GM19025 (cell line): Measurements from ENCODE around the gene RTL10.

ENCODE experiments used
- ATAC-seq: cut with Tn5 transposase; IDR thresholded peaks from one replicate; pipeline ENCODE4 v1.9.1; 2021; ENCODE audit warnings: mild to moderate bottlenecking, low read depth, moderate library complexity; ENCODE audit not compliant: unreplicated experiment

RTL10 gene

DNA sequence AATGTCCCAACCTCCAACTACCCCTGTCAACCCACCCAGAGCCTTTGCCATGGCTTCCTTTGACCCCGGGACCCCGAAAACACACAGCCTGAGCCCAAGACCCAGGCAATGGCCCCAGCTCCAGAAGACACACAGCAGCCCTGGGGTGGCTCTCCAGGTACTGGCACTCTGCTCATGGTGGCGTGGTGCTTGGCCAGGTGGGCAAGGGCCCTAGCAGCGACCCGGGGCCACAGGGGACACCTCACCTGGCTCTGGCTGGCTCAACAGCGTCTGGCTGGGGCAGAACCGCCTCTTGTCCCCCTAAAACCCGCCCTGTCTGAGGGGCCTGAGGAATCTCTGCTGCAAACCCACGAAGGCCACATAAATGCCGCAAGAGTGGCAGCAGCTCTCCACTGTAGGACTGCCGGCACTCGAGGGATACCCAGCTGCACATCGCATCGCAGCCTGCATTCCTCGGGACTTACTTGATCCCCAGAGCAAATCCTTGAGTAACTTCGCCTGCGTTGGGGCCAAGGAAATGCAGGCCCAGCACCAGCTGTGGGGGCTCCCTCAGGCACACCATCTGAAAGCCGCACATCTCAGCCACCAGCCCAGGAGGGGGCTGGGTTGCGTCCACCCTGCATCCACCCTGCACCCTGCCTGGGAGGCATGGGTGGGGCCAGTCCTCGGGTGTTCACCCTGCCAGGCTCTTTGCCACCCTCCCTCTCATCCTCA lies 23.1 kb upstream of the RTL10 start:
- ATAC-seq, result no peak

DNA sequence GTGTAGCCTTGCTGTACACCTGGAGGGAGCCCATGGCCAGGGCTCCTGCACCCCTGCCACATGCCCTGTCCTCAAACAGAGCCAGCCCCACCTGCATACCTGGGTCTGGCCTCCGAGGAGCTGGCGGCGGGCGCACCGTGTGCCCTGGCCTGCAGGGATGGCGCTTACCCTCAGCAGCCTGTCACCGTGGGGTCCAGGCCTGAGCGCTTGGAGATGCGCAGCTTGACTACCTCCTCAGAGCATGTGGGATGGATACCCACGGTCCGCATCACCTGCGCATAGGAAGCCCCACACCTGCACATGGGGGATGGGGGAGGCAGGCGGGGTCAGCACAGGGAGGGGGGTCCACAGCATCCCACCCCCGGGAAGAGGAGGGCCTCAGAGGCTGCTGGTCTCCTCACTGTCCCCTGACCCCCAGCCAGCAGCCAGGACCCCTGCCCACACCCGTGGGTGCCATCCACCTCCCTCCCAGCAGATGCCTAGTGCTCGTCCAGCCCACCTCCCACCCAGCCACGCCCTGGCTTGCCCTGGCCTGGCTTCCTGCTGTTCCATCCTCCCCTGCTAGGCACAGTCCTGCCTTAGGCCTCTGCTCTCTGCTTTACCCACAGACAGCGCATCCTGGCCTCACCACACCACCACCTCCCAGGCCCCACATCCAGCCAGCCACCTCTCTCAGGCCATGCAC lies 22.4 kb upstream of the RTL10 start:
- no peak for ATAC-seq

DNA sequence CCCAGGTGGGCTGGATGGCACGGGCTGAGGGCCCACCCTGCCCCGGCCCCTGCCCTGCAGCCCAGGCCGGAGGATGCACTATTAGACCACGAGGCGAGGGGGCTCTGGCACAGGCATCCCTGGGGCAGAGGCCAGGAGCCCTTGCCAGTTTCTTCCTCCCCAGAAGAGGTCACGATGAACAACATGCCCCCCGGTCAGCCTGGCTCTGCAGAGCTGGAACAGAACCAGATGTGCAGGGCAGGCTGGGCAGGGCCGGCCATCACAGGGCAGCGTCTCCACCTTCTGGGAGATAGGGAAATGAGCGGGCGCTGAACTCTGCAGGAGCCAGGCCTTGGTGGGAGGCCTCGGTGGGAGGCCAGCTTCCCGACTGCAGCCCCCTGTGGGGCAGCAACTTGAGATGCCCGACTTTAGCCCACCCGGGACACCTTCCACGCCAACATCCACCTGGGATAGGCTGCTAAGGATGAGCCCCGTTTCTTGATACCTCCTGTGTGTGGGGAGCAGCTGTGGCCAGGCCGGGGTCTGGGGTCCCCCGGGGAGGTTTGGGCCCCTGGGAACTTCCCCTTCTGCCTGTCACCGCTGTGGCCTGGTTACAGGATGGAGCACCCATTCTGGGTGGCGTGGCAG lies 21.8 kb upstream of the RTL10 start:
- no peak for ATAC-seq

DNA sequence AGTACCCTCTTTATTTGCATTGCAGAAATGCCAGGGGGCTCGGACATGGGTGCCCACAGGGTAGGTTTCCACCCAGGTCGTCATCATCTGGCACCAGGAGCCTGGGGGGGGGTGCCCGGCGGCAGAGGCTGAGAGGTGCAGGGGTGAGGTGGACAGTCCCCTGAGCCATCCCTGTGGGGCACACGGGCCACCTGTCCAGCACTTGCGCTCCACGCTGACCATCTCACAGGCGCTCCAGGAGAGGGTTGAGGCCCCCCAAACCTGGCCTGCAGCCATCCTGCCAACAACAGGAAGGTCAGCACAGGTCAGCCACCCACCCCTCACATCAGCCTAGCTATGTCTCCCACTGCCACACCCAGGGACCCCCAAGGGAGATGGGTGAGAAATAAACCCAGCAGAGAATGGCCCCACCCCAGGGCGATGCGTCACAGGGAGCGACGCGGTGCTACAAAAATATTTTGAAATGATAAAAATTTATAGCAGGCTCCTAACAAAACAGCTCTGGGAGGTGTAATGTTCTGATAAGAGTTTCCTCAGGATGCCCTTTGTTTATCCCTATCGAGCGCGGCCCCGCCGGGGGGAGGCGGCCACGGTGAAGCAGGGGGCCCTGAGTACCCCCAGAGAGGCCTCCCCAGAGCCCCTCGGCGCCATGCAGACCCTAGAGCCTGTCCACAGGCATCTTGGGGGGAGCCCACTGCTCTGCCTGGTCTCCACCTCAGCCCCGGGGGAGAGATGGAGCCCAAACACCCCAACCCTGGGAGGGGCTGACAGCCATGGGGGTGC lies 21.0 kb upstream of the RTL10 start:
- ATAC-seq, result no peak

DNA sequence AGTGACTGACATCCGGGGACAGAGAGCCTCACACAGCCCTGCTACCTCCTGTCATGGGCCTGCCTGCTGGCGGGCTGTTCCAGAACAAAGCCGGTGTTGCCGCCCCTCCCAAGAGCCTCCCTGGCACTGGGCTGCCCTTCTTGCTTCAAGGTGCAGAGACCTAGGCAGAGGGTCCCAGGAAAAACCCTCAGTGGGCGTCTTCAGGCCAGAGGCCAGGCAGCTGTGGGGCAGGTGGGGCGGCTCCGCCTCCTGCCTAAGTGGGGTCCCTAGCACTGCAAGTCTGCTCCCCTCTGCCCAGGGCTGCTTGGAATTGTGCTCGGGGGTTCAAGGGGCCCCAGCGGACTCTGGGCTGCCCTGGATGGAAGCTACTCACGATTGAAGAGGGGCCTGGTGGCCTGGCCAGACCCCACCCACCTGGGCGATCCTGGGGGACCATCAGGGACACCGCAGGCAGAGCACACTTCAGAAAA lies 20.4 kb upstream of the RTL10 start:
- ATAC-seq, result no peak

DNA sequence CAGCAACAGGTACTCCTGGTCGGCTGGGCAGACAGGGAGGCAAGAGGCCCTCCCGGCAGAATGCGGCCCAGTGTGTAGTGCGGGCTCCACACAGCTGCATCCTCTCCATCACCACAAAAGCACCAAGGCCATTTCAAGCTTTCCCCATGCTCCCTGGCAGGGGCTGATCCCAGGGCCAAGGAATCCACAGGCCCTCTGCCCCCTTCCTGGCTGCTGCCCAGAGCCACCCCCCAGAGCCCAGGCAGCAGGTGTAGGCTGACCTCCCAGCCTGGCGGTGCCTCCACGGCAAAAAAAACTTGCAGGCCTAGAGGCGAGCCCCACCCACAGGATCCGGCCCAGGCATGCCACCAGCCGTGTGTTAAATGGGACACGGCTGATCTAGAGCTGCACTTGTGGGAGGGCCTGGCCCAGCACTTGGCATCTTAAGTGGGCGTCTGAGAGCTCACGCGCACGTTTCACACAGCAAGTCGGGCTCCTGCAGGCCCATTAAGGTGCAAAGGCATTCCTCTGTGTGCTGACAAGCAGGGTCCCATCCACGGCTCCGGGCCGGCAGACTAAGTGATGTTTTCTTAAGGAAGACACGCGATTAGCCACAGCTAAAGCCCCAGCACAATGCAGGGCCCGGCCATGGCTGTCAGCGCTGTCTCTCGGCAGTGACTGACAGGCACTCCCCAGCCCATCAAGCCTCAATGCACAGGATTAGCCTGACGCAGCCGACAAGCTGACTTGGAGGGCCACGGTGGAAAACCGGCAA lies 19.8 kb upstream of the RTL10 start:
- no peak for ATAC-seq

DNA sequence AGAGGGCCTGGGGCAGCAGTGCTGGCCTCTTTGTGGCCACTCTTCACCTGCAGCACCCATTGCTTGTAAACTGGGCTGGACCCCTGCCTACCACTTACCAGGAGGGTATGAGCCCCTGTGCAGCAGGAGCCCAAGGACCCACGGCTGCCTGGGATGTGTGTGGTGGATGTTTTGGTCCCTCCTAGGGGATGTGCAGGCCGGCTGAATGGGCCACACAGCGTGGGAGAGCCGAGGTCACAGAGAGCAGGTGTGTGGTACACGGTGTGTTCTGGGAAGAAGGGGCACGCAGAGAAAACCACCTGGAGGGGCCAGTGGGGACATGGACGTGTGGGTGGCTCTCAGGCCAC lies 19.3 kb upstream of the RTL10 start:
- ATAC-seq, result no peak

DNA sequence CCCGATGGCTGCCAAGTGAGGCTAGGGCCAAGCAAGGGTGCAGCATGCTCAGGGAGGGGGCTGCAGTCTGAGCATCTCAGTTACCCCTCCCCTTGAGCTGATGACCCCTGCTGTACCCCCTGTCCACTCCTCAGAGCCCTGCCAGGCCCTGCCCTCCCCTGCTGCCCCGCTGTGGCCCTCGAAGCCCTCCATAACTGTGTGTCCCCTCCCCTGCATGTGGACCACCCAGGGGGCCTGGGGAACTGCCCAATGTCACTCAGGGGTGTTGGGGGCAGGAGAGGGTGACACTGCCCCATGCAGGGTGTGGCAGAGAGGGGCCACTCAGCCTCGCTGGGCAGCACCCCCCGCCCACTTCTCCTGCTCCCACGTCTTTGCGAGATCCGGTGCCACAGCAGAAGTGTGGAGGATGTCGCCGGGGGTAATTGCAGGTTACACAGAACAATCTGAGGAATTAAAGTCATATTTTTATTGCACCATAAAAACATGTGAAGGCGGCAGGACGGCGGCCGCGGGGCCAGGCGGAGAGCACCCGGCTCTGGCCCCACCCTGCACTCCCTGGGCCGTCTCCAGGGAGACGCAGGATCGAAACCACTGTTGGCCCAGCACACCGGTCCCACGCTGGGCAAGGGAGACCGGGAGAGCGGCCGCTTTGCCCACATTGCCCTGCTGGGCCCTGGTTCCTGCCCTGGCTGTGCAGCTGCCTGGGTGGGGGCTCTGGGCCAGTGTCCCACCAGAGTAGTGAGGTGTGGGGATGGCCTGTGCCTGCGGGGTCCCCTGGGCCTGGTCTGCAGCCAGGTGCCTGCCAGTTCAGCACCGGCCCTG lies 18.7 kb upstream of the RTL10 start:
- ATAC-seq, result no peak

DNA sequence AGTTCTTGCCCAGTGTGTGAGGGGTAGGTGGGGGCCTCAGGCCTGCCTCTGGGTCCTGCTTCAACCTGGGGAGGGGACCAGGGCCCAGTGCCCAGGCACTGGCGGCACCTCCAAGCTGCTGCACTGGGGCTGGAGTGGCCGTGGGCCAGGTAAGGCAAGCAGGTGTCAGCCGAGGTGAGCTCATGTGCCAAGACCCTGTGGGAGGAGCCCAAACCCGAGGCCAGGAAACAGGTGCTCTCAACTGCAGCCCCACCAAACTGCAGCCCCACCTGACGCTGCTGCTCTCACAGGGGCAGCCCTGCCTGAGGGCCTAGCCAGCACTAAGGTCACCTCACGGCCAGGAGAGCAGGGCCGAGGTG lies 18.1 kb upstream of the RTL10 start:
- ATAC-seq, result no peak

DNA sequence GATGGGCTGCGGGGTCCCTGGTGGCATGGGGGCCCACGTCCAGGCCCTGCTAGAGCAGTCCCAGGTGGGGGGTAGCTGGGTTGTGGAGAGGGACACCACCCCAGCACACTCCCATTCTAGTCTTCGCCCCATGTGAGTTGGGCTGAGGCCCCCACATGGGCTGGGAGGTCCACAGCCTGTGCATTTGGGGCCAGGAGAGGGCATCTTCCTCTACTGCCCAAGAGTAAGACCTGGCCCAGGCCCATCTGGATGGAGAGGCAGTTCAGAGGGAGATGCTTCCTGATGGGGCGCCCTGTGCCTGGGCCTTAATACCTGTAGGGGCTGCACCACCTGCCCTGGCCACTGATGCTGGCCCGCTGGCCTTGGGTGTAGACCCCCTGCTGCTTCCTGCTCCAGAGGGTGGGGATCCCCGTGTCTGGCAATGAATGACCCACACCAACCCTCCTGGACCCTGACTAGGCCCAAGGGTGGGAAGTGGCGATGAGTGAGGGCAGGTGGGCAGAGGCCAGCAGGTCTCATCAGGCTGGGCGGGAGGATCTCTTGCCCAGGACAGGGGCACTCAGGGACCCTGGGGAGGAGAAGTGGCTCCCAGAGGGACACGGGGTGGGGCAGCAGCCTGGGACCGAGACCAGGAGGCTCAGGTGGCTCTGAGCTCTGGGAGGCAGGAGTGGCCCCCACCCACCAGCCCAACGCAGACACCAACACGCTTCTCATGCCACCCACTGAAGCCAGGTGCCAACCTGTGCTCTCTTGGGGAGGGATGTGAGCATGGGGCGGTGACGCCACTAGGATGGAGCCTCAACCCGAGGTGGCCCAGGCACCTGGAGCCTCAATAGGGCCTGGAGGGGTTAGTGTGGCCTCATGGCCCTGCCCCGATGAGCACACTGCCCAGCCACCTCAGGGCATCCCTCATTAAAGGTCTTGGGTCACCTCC lies 17.4 kb upstream of the RTL10 start:
- ATAC-seq, result no peak

DNA sequence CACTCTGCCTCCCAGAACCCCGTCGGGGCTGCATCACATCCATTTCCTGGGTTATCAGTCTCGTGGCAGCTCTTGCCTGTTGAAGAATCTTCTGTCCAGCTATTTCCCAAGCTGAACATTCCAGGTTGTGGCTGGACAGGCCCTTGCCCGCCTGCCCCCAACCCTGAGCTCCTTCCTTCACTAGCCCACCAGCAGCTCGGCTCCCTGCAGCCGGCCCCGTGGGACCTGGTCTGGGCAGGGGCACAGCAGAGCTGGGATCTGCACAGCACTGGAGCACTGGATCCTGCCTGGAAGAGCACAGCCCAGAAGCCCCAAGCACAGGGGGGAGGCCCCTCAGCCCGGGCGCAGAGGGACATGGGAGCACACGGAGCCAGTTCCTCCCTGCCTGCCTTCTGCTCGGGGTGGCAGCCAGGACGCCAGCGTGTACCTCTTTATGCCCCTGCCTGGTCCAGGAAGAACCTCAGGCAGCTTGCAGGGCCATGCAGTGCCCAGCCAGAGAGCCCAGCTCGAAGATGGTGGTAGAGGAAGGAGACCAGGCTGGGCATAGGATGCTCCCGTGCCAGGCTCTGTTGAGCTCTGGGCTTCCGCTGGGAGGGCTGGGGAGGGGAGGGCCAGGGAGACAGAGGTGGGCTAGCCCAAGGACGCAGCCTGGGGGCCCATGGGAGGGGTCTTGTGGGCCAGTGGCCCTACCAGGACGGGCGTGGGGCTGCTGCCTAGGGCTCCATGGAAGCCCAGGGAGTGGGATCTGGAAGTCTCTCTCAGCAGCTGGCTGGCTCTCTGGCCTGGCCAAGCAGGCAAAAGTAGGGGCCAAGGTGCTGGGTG lies 16.6 kb upstream of the RTL10 start:
- no peak for ATAC-seq

DNA sequence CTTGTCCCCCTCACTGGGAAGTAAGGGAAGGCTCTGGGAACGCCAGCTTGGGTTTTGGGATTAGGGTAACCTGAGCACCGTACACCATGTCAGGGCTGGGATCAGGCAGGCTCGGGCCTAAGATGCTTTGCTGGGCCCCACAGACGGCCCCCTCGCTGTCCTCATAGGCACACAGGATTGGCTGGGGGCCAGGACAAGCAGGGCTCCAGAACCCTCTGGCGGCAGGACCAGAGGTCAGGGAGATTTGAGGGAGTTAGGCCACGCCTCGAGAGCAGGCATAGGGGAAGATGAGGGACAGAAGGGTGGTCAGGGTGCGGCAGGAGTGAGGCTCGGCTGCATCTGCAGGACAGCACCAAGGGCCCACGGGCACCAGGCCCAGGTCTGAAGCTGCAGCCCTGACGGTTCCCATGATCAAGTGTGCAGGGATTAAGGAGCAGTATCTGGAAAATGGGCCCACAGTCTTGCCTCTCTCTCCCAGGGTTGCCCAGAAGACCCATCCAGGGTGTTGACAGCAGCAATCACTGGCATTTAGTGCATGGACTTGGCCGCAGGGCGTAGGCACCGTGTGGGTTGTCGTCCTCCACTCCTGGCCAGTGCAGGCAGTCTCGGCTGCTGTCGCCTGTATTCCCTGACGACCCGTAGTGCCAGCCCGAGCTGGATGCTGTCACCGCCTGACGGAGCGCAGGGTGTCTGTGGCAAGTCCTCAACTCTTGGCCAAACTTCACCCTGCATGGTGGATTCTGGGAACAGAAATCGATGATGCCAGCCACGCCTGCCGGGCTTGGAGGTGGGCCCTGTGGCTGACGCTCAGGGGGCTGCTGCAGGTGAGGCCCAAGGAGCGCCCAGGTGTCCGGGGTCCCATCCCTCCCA lies 15.7 kb upstream of the RTL10 start:
- ATAC-seq, result no peak

DNA sequence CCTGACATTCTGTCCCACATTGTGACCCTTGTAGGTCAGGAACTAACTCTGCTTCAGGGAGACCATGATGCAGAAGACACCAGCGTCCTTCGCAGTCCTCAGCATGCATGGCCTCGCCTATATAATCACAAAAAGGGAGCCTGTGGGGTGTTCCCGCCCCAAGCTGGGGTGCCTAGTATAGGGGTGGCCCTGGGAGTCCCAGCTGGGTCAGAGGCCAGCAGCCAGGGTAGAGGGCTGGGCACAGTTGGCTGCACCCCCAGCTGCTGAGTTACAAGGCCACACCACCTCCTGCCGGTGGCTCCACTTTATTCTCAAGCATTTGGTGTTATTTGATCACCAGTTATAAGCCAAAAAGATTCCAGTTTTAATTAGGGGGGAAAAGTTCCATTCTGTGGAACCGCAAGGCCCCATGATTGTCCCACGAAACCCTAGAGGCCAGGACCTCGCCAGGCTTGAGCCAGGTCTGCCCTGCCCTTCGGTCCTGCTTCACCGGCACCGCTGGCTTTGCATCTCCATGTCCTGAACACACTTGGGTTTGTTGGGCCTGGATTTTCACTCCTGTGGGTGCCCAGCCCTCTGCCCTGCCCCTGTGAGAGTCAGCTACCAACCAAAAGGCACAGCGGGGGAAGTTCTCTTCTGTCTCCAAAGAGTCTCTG lies 15.0 kb upstream of the RTL10 start:
- ATAC-seq, result no peak

DNA sequence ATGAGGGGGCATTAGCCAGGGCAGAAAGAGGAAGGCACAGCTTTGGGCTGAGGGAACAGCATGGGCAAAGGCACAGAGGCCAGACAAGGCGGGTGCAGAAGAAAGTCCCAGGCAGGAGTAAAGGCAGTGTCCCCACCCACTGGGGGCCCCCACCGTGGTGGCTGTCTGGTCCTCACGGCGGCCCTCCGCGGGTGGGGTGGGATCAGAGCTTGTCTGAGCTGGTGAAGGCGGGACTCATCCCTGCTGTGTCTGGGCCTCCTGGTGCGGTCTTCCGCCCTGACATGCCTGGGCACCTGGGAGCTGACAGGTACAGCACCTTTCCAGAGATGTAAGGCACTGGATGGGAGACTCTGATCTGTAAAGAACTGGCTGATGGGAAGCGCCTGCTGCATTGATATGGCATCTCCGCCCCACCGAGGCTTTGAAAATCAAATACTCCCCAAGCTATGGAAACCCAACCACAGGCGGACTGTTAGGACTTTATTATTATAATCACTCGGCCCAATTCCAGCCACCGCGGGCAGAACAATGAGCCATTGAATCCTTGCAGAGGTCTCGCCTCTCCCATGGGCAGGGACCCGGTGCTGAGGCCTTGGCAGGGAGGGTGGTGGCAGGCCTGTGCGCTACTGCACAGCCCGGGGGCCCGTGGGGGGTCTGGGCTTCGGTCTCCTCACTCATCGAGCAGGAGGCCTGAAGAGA lies 14.2 kb upstream of the RTL10 start:
- ATAC-seq, result no peak

DNA sequence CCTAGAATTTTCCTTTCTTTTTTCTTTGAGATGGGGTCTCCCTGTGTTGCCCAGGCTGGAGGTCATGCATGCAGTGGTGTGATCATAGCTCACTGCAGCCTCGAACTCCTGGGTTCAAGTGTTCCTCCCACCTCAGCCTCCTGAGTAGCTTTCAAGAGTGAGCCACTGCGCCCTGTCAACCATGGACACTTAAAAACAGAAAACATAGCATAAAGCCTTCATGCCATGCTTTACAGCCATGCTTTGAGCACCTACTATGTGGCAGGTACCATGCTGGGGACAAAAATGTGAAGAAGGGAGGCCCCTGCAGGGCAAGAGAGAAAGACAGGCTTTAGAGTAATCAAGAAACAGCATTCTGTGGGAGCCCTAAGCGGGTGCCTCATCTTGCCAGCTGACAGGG lies 13.7 kb upstream of the RTL10 start:
- no peak for ATAC-seq

DNA sequence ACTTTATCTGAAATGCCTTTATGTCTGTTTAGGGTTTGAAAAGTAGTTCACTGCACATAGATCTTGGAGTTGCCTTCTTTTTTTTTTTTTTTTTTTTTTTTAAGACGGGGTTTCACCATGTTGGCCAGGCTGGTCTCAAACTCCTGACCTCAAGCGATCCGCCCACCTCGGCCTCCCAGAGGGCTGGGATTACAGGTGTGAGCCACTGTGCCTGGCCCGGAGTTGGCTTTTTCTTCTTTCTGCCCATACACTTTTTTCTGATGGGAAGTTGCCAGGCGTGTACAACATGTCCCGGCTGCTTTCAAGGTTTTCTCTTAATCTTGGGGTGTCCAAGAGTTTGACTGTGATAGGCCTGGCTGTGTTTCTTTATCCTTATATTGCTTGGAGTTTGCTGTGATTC lies 12.9 kb upstream of the RTL10 start:
- no peak for ATAC-seq
